GM18951 (cell line): ENCODE data around the gene GRM7.

ENCODE experiments used
- POLR2A ChIP-seq: IDR thresholded peaks from 4 replicates; pipeline ENCODE4 v1.6.1; 2011; ENCODE audit warnings: mild to moderate bottlenecking; ENCODE audit not compliant: insufficient read length, insufficient read depth; ENCODE audit errors: extremely low read depth
- in situ Hi-C: fragments of 300-500 bp; cut with MboI; formaldehyde crosslinking; loops from one replicate; pipeline ENCODE4 v1.12.0; 2022; ENCODE audit warnings: low sequenced_read_pairs, mixed read lengths, inconsistent platforms; ENCODE audit not compliant: unreplicated experiment

Gene GRM7

DNA sequence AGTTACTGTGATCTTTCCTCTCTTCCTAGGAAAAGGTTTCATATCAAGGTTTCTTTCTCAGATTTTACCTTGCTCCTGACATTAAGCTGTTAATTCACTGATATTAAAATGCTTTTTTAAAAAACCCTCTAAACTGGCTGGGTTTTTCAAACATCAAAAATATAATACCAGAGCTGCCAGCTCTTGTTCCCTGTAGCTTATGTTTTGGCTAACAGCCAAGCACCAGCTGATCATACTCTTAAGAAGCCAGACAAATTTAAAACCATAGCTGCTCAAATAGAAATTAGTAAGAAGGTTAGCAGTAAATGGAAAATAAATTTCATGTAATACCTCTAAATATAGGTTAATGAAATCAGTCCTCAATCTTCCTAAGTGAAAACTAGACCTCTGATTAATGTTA lies 657.5 kb downstream of the GRM7 start:
- no peak for TF ChIP-seq POLR2A
- in situ Hi-C loops, result no loop called here

GRCh38 chr3:7520059-7520458 lies 659.1 kb downstream of the GRM7 start:
- no peak for TF ChIP-seq POLR2A
- in situ Hi-C loops, result no loop called here

- in situ Hi-C loops, result no loop called here
- TF ChIP-seq POLR2A, result no peak
Measured at GRCh38 chr3:7520593-7520992, 659.7 kb downstream of the GRM7 start.

- in situ Hi-C loops, result no loop called here
- no peak for TF ChIP-seq POLR2A
Measured at GRCh38 chr3:7536510-7536909, 675.6 kb downstream of the GRM7 start.

DNA sequence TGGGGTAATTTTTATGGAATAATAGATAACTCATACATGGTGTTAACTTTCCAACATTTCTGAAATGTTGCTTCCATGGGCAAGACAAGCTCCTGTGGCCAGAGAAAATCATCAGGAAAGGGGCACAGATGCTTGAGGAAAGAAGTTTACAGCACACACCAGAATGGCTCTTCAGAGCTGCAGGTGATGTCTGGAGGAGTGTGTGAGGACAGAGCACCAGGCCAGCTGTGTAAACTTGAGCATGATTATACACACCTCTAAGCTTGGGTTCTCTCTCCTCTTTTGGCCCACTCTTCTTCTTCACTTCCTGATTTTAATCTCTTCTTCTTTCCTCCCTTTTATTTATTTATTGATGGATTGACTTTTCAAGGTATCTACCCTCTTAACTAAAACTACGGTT lies 676.0 kb downstream of the GRM7 start:
- in situ Hi-C loops, result no loop called here
- no peak for TF ChIP-seq POLR2A

GRCh38 chr3:7543294-7543880 lies 682.5 kb downstream of the GRM7 start:
- no peak for TF ChIP-seq POLR2A
- in situ Hi-C loops, result no loop called here

GRCh38 chr3:7545334-7545733 lies 684.4 kb downstream of the GRM7 start:
- TF ChIP-seq POLR2A, result no peak
- in situ Hi-C loops, result no loop called here

DNA sequence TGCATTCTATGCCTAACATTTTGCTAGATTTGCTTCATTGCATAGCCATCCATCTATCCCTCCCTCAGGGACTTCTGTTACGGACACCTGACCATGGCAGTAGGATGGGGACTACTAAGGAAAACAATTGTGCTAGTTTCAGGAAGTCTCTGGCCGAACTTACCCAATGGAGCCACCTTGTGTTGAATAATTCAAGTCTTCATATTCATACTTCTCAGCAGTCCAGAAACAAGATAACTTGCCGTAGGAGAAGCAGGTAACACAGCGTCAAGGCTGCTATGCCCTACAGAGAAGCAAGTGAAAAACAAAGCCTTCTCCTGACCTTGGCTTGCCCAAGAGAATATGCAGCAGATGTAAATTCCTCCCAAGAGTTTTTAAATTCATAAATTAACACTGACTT lies 685.3 kb downstream of the GRM7 start:
- in situ Hi-C loops, result no loop called here
- TF ChIP-seq POLR2A, result no peak

DNA sequence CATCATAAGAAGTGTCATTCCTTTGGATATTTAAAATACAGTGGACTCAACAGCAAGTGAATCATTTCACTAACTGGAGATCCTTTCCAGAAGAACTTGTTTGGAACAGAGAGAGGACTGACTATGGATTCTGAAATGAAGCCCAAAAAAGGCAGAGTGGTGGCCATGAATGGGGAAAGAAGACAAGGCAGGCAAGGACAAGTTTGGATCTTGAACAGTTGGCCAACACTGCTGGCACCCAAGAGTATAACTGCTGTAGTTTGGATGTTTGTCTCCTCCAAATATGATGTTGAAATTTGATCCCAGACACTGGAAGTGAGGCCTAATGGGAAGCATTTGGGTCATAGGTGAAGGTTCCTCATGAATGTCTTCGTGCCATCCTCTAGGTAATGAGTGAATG lies 686.9 kb downstream of the GRM7 start:
- no peak for TF ChIP-seq POLR2A
- in situ Hi-C loops, result no loop called here

- in situ Hi-C loops, result no loop called here
- no peak for TF ChIP-seq POLR2A
Measured at GRCh38 chr3:7562892-7563291, 702.0 kb downstream of the GRM7 start.

GRCh38 chr3:7565574-7565973 lies 704.7 kb downstream of the GRM7 start:
- in situ Hi-C loops, result no loop called here
- no peak for TF ChIP-seq POLR2A

DNA sequence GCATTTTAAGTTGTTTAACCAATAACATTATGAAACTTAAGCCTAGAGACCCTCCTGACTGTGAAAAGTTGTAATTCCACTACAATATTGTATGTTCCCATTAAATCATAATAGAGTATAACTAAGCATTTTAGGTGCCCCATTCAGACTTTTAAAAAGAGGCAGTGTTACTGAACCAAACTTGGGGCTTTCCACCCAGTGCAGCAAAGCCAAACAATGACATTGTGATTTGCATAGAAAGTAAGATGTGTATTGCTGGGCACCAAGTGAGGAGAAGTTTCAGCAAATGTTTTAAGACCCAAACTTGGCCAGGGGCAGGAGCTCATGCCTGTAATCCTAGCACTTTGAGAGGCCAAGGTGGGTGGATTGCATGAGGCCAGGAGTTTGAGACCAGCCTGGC lies 706.2 kb downstream of the GRM7 start:
- in situ Hi-C loops, result no loop called here
- no peak for TF ChIP-seq POLR2A

GRCh38 chr3:7568526-7569184 lies 707.7 kb downstream of the GRM7 start:
- in situ Hi-C loops, result no loop called here
- TF ChIP-seq POLR2A, result no peak

- no peak for TF ChIP-seq POLR2A
- in situ Hi-C loops, result no loop called here
Measured at GRCh38 chr3:7573330-7573729, 712.4 kb downstream of the GRM7 start.

DNA sequence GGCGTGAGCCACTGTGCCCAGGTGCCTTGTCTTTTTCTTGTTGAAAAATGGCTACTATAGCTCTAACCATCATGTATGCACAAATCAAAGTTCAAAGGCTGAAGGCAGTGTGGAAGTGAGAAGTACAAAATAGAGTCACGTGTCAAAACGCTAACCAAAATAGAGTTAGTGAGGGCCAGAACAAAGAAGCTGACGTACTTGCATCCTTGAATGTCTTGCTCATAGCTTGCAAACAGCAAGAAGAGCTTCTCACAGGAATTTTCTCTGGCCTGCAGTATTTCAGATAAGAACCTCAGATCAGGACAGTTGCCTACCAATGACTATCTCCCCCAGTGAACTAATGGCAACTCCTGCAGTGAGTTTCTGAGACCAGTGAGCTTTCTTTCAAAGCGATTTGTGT lies 713.5 kb downstream of the GRM7 start:
- in situ Hi-C loops, result no loop called here
- no peak for TF ChIP-seq POLR2A

GRCh38 chr3:7576071-7576470 lies 715.2 kb downstream of the GRM7 start:
- in situ Hi-C loops, result no loop called here
- no peak for TF ChIP-seq POLR2A
